Measurements from ENCODE around the gene PHLDB2. TPM values are rescaled to one million over a fixed set of nuclear protein-coding genes. Genes with fewer than 3 reads are reported as not detected.

The PHLDB2 gene
- total and polyA plus RNA-seq, 10 of the 15 experiments (the other 5 are each of a cell fraction or from before 2014, with no cell fraction given): 0.03 to 0.67 (median 0.40) TPM

DNA sequence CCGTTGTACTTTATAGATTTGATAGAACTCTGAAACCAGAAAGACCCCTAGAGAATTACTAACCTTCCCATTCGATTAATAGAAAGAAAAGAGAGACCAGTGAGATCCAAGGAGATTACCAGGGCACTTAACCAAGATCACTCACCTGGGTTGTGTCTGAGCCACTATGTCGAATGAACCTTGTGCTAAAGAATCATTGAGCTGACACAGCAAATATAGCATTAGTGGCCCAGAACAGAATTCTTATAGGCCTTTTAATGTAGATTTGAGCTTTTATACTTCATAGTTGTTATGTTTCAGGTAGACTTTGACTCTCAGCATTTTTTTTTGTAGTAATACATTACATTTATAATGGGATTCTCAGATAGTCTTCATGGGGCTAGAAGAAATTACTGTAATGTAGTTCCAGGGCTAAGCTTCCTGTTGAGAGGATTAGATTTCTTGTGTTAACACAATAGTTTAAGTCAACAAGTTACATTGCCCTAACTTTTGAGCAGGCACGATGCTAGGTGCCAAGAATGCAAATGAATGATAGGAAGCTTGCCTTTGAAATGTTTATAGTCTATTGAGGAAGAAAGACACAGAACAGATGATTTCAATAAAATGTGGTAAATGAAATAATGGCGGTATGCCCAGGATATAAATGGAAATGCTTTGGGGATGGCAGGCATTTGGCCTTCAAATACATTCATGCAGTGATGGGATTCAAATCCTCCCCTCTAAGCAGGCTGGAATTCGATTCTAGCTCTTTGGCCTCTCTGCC, 95.3 kb downstream of the PHLDB2 start:
- H3K4me3 ChIP-seq: no peak overlapping the region
- H3K4me1 ChIP-seq (ENCODE audit: control insufficient read depth, insufficient read depth, low read length): no peaks in the 10 kb centered on the region
- BruUV-seq (replicated peaks): no TSS peak
- in situ Hi-C loops (cut with MboI) (no loop called here), intact Hi-C loops (cut with micrococcal nuclease; ENCODE audit: unreplicated experiment) (no loop called here)
- no peak overlapping the region for H3K4me2 ChIP-seq (ENCODE audit: control insufficient read depth, insufficient read depth)
- no peaks in the 10 kb centered on the region for H3K36me3 ChIP-seq (ENCODE audit: control insufficient read depth in 2 of 2, insufficient read depth in 2 of 2, low read length in 1 of 2)
- H3K9me3 ChIP-seq (replicated peaks; ENCODE audit: control insufficient read depth, insufficient read depth, low read length): no peaks in the 10 kb centered on the region
- no peak overlapping the region for H3K9ac ChIP-seq (ENCODE audit: control insufficient read depth, insufficient read depth, low read length)
- ATAC-seq: no peak
- H4K20me1 ChIP-seq (ENCODE audit: control insufficient read depth, insufficient read depth): no peaks in the 10 kb centered on the region
- RAD21 ChIA-PET (ENCODE audit: unreplicated experiment): interaction anchor here (1.2 to 1.5 kb wide), 3 partner anchors 14 to 59 kb away, joined by 3 to 4 read pairs (median 3); no protein-coding TSS in a partner anchor
- no peak for FAIRE-seq
- no peak overlapping the region for H3K27ac ChIP-seq (ENCODE audit: control insufficient read depth, insufficient read depth)
- POLR2A ChIA-PET: no interaction called here
- WGBS (ENCODE audit: insufficient coverage, insufficient replicate concordance, low lambda C conversion rate, missing lambda C conversion rate): 17% methylated on average over 6 of the region's 6 CpGs
- CTCF ChIA-PET: interaction anchor here (0.8 to 6.9 kb wide), 6 partner anchors 10 to 286 kb away, joined by 3 to 29 read pairs (median 4); no protein-coding TSS in a partner anchor
- H2AFZ ChIP-seq (ENCODE audit: control insufficient read depth, low read depth, low read length): no peak overlapping the region
- H3K79me2 ChIP-seq (ENCODE audit: control insufficient read depth, insufficient read depth, low read length): no peaks in the 10 kb centered on the region
- SMC1A ChIA-PET (ENCODE audit: uncharacterized antibody, unreplicated experiment): interaction anchor here (0.8 to 23.3 kb wide), 8 partner anchors 12 to 234 kb away, joined by 3 to 424 read pairs (median 4); no protein-coding TSS in a partner anchor
- H3K27me3 ChIP-seq (replicated peaks in 1 of 2; ENCODE audit: control insufficient read depth in 2 of 2, insufficient read depth in 2 of 2, low read length in 1 of 2): peaks cover 0 to 8% of the 10 kb centered on the region in 2 experiments; a peak in 2 of 4 replicates
- no peak for DNase-seq (ENCODE audit: low read depth, low spot score)
- no peak for TF ChIP-seq KLF5 (IDR thresholded peaks at IDR 0.05; ENCODE audit: partially characterized antibody)
- TF ChIP-seq, protein P1, sequence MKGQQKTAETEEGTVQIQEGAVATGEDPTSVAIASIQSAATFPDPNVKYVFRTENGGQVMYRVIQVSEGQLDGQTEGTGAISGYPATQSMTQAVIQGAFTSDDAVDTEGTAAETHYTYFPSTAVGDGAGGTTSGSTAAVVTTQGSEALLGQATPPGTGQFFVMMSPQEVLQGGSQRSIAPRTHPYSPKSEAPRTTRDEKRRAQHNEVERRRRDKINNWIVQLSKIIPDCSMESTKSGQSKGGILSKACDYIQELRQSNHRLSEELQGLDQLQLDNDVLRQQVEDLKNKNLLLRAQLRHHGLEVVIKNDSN (IDR thresholded peaks at IDR 0.05; ENCODE audit: borderline replicate concordance, extremely low read length, insufficient read depth, low read depth, low read length): no peak
- TF ChIP-seq IRF4 (IDR thresholded peaks at IDR 0.05; ENCODE audit: low read depth, low read length): no peak
- TF ChIP-seq KAT2A (conservative IDR thresholded peaks at IDR 0.05; ENCODE audit: control insufficient read depth, low read depth, low read length): no peak
- TF ChIP-seq, protein P2, sequence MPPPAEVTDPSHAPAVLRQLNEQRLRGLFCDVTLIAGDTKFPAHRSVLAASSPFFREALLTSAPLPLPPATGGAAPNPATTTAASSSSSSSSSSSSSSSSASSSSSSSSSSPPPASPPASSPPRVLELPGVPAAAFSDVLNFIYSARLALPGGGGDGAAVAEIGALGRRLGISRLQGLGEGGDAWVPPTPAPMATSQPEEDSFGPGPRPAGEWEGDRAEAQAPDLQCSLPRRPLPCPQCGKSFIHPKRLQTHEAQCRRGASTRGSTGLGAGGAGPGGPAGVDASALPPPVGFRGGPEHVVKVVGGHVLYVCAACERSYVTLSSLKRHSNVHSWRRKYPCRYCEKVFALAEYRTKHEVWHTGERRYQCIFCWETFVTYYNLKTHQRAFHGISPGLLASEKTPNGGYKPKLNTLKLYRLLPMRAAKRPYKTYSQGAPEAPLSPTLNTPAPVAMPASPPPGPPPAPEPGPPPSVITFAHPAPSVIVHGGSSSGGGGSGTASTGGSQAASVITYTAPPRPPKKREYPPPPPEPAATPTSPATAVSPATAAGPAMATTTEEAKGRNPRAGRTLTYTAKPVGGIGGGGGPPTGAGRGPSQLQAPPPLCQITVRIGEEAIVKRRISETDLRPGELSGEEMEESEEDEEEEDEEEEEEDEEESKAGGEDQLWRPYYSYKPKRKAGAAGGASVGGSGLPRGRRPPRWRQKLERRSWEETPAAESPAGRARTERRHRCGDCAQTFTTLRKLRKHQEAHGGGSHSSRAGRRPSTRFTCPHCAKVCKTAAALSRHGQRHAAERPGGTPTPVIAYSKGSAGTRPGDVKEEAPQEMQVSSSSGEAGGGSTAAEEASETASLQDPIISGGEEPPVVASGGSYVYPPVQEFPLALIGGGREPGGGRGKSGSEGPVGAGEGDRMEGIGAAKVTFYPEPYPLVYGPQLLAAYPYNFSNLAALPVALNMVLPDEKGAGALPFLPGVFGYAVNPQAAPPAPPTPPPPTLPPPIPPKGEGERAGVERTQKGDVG (CRISPR knock-in tag; IDR thresholded peaks at IDR 0.05): no peak
- TF ChIP-seq USF2 (IDR thresholded peaks at IDR 0.05; ENCODE audit: borderline replicate concordance, low read depth, low read length): no peak
- no peak for TF ChIP-seq MTA3 (IDR thresholded peaks at IDR 0.05; ENCODE audit: borderline replicate concordance, low read length)
- no peak for TF ChIP-seq HSF1 (IDR thresholded peaks at IDR 0.05; ENCODE audit: low read depth, low read length)
- TF ChIP-seq ZBED1 (IDR thresholded peaks at IDR 0.05; ENCODE audit: borderline replicate concordance): no peak
- no peak for TF ChIP-seq KDM1A (IDR thresholded peaks at IDR 0.05; ENCODE audit: borderline replicate concordance)
- no peak for TF ChIP-seq RAD51 (IDR thresholded peaks at IDR 0.05)
- TF ChIP-seq E4F1 (IDR thresholded peaks at IDR 0.05; ENCODE audit: borderline replicate concordance, partially characterized antibody): no peak
